Measurements from ENCODE around the gene SLC7A1. TPM values are rescaled to one million over a fixed set of nuclear protein-coding genes. Genes with fewer than 3 reads are reported as not detected.

SLC7A1 gene
- total RNA-seq, 4 donors from 2014 or later = 1.6 to 4.6 (median 3.7) TPM

DNA sequence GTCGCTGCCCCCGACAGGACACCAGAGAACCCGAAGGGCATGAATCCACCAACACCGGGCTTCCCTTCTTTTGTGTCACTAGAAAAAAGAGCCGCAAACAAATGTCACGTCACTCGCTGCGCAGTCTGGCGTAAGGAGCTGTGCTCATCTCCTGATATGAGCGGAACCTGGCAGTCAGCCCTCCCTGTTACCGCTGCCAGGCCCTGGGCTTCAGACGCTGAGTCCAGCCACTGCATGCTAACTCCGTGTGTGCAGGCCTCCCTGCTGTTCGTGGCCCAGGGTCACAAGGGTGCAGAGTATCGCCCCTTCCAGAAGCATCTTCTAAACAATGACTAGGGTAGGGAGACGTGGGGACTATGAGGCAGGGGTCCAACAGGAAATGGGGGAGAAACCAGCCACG is 71.3 kb downstream of the SLC7A1 start:
- no peak for ATAC-seq
- intact Hi-C loops (cut with DNase I; ENCODE audit: low total_unique reads) = no loop called here

GRCh38 chr13:29523199-29523961 is 72.1 kb downstream of the SLC7A1 start:
- Histone ChIP-seq H3K4me3 (no peak overlapping the region), H3K27ac (peak overlapping the region in 2 of 4 donors; percentile 18 to 46), H3K27me3 (no peaks in the 10 kb centered on the region), H3K9me3 (no peaks in the 10 kb centered on the region), H3K4me1 (no peaks in the 10 kb centered on the region), H3K36me3 (no peaks in the 10 kb centered on the region)
- DNase-seq (peak in 1 of 2 donors; percentile 55), ATAC-seq (peak in 1 of 2 donors; percentile 79)
- no peak for TF ChIP-seq POLR2A (IDR thresholded peaks at IDR 0.05)
- TF ChIP-seq, protein P1, sequence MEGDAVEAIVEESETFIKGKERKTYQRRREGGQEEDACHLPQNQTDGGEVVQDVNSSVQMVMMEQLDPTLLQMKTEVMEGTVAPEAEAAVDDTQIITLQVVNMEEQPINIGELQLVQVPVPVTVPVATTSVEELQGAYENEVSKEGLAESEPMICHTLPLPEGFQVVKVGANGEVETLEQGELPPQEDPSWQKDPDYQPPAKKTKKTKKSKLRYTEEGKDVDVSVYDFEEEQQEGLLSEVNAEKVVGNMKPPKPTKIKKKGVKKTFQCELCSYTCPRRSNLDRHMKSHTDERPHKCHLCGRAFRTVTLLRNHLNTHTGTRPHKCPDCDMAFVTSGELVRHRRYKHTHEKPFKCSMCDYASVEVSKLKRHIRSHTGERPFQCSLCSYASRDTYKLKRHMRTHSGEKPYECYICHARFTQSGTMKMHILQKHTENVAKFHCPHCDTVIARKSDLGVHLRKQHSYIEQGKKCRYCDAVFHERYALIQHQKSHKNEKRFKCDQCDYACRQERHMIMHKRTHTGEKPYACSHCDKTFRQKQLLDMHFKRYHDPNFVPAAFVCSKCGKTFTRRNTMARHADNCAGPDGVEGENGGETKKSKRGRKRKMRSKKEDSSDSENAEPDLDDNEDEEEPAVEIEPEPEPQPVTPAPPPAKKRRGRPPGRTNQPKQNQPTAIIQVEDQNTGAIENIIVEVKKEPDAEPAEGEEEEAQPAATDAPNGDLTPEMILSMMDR (IDR thresholded peaks at IDR 0.05 in 4 of 5, conservative IDR thresholded peaks at IDR 0.05 in 1 of 5) = no peak
- intact Hi-C loops (cut with DNase I; ENCODE audit: low total_unique reads) = no loop called here
- in situ Hi-C loops (cut with MboI; ENCODE audit: low sequenced_read_pairs in 4 of 4) = no loop called here

More for the DNA sequence above, 71.3 kb downstream of the SLC7A1 start:
- no peaks in the 10 kb centered on the region for H3K4me1 ChIP-seq
- H3K9me3 ChIP-seq = no peaks in the 10 kb centered on the region
- TF ChIP-seq POLR2A (IDR thresholded peaks at IDR 0.05) = no peak
- TF ChIP-seq, protein P1 (IDR thresholded peaks at IDR 0.05 in 4 of 5, conservative IDR thresholded peaks at IDR 0.05 in 1 of 5) = no peak
- no peak overlapping the region for H3K4me3 ChIP-seq
- H3K27ac ChIP-seq = no peak overlapping the region
- no peak for DNase-seq
- H3K36me3 ChIP-seq = no peaks in the 10 kb centered on the region
- in situ Hi-C loops (cut with MboI; ENCODE audit: low sequenced_read_pairs in 4 of 4) = no loop called here
- no peaks in the 10 kb centered on the region for H3K27me3 ChIP-seq

DNA sequence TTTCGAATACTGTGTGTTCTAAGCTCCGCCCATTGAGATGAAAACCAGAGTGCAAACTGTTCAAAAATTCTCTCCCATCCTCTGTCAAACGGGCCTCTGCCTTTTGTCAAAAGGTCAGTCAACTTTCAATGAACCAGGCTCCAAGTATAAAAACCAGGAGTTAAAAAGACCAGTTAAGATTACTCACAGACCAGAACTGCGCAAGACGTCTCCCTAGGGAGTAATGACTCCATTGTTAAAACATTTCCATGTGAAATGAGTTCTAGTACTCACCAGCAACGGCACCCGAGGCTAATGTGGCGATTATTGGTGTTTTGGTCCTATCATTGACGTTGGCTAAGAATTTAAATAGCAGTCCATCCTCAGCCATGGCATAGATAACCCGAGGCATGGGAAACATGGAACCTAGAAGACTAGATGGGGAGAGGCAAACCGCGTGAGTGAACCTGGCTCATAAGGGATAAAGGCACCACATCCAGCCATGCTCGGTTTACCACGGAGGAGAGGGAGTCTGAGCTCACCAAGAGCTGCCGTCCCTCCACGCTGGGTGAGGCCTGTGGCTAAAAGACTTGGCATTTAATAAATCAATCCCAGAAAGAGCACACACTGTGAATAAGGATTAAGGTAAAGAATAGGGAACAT is 73.3 kb downstream of the SLC7A1 start:
- H3K9me3 ChIP-seq = no peaks in the 10 kb centered on the region
- intact Hi-C loops (cut with DNase I; ENCODE audit: low total_unique reads) (no loop called here), in situ Hi-C loops (cut with MboI; ENCODE audit: low sequenced_read_pairs in 4 of 4) (no loop called here)
- no peaks in the 10 kb centered on the region for H3K4me1 ChIP-seq
- no peaks in the 10 kb centered on the region for H3K27me3 ChIP-seq
- ATAC-seq (peak; percentile 79 to 83), DNase-seq (peak; percentile 18 to 45)
- H3K36me3 ChIP-seq = no peaks in the 10 kb centered on the region
- H3K27ac ChIP-seq = peak overlapping the region in 3 of 4 donors; percentile 24 to 46 (median 42)
- no peak for TF ChIP-seq POLR2A (IDR thresholded peaks at IDR 0.05)
- TF ChIP-seq, protein P1 (IDR thresholded peaks at IDR 0.05 in 4 of 5, conservative IDR thresholded peaks at IDR 0.05 in 1 of 5) = no peak
- no peak overlapping the region for H3K4me3 ChIP-seq

DNA sequence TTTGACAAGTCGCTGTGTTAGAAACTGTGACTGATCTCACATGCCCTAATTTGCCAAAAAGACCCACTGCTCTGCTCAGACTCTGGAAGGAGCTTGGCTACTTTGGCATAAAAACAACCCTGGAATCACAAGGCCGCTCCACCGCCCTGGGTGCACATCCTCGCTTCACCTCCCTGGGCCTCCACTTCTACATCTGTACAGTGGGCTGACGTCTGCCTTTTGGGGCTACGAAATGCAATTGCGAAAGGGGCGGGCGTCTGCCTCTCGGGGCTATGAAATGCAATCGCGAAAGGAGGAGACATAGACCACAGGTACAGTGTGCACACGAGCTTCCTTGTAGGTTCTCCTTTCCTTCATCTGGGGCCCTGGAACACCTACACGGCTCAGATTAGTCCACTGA is 74.2 kb downstream of the SLC7A1 start:
- Histone ChIP-seq H3K27ac (no peak overlapping the region), H3K4me1 (no peaks in the 10 kb centered on the region), H3K9me3 (no peaks in the 10 kb centered on the region), H3K36me3 (no peaks in the 10 kb centered on the region), H3K27me3 (no peaks in the 10 kb centered on the region), H3K4me3 (no peak overlapping the region)
- TF ChIP-seq, protein P1 (IDR thresholded peaks at IDR 0.05 in 4 of 5, conservative IDR thresholded peaks at IDR 0.05 in 1 of 5) = no peak
- TF ChIP-seq POLR2A (IDR thresholded peaks at IDR 0.05) = no peak
- no peak for DNase-seq
- ATAC-seq = no peak
- in situ Hi-C loops (cut with MboI; ENCODE audit: low sequenced_read_pairs in 4 of 4) = no loop called here
- intact Hi-C loops (cut with DNase I; ENCODE audit: low total_unique reads) = no loop called here
